T-helper 1 cell treated with Interleukin-12 subunit alpha and Interleukin-12 subunit beta and Interleukin-4 antibody, amounts not matched to agents 30 μg/mL and 1 μg/mL, for 36 hours (primary cell): ENCODE results near the gene OXGR1.

Source experiments
- H3K27ac Mint-ChIP-seq: one replicate; pipeline ENCODE4 v1.8.0; 2021; ENCODE audit warnings: mild to moderate bottlenecking, mixed read lengths
- H3K27me3 Mint-ChIP-seq: one replicate; pipeline ENCODE4 v1.8.0; 2021; ENCODE audit warnings: low read depth, mixed read lengths
- H3K36me3 Mint-ChIP-seq: one replicate; pipeline ENCODE4 v1.8.0; 2021; ENCODE audit warnings: low read depth, mixed read lengths
- H3K4me1 Mint-ChIP-seq: one replicate; pipeline ENCODE4 v1.8.0; 2021; ENCODE audit warnings: low read depth, mixed read lengths
- H3K4me3 Mint-ChIP-seq: one replicate; pipeline ENCODE4 v1.8.0; 2021; ENCODE audit warnings: mild to moderate bottlenecking, moderate library complexity, mixed read lengths
- H3K9me3 Mint-ChIP-seq: one replicate; pipeline ENCODE4 v1.8.0; 2021; ENCODE audit warnings: mixed read lengths

OXGR1 gene

DNA sequence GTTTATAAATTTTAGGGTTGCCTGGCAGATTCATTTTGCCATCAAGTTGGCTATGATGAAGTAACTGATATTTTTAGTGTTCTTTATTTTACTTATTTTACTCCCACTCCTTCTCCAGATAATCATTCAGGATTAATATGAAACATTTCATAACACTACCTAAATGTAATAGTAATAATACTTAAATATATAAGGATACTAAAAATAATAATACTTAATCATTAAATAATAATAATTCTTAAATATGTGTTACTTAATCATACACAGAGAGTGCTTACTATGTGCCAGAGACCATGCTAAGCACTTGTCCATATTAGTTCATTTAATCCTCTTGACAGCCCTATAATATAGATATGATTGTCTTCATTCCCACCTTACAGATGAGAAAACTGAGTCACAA, 23.0 kb upstream of the OXGR1 start:
- Mint-ChIP-seq H3K36me3 (no peaks in the 10 kb centered on the region), H3K4me3 (no peak overlapping the region), H3K27me3 (peaks cover 32% of the 10 kb centered on the region), H3K4me1 (peaks cover 3% of the 10 kb centered on the region), H3K9me3 (no peaks in the 10 kb centered on the region), H3K27ac (no peak overlapping the region)

- Mint-ChIP-seq H3K4me1 (peaks cover 3% of the 10 kb centered on the region), H3K9me3 (no peaks in the 10 kb centered on the region), H3K27me3 (peaks cover 33% of the 10 kb centered on the region), H3K27ac (no peak overlapping the region), H3K4me3 (no peak overlapping the region), H3K36me3 (no peaks in the 10 kb centered on the region)
Measured at GRCh38 chr13:97015661-97016350, 21.5 kb upstream of the OXGR1 start.

- H3K27ac Mint-ChIP-seq, result no peak overlapping the region
- H3K9me3 Mint-ChIP-seq, result no peaks in the 10 kb centered on the region
- no peak overlapping the region for H3K4me3 Mint-ChIP-seq
- peaks cover 3% of the 10 kb centered on the region for H3K4me1 Mint-ChIP-seq
- H3K36me3 Mint-ChIP-seq, result no peaks in the 10 kb centered on the region
- peaks cover 17% of the 10 kb centered on the region for H3K27me3 Mint-ChIP-seq
Measured at GRCh38 chr13:97012251-97013048, 18.2 kb upstream of the OXGR1 start.

GRCh38 chr13:97011446-97012131, 17.3 kb upstream of the OXGR1 start:
- H3K4me3 Mint-ChIP-seq, result no peak overlapping the region
- H3K27ac Mint-ChIP-seq, result no peak overlapping the region
- H3K27me3 Mint-ChIP-seq, result peaks cover 17% of the 10 kb centered on the region
- H3K9me3 Mint-ChIP-seq, result no peaks in the 10 kb centered on the region
- no peaks in the 10 kb centered on the region for H3K36me3 Mint-ChIP-seq
- peaks cover 3% of the 10 kb centered on the region for H3K4me1 Mint-ChIP-seq

DNA sequence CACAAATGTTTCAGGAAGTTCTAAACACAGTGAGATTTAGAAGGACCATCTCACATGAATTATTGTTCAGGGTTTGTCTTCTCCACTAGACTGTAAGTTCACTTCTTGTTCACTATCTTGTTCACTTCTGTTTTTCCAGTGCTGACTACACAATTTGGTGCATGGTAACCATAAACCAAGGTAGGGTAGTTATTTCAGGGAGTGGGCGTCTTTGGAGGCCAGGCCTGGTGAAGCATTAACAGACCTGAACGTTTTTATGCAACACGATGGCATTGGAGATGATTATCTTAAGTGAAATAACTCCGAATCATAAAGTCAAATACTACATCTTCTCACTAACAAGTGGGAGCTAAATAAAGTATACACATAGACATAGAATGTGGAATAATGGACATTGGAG, 14.4 kb upstream of the OXGR1 start:
- H3K36me3 Mint-ChIP-seq, result no peaks in the 10 kb centered on the region
- H3K4me3 Mint-ChIP-seq, result no peak overlapping the region
- no peaks in the 10 kb centered on the region for H3K4me1 Mint-ChIP-seq
- no peak overlapping the region for H3K27ac Mint-ChIP-seq
- no peaks in the 10 kb centered on the region for H3K9me3 Mint-ChIP-seq
- H3K27me3 Mint-ChIP-seq, result peaks cover 4% of the 10 kb centered on the region

DNA sequence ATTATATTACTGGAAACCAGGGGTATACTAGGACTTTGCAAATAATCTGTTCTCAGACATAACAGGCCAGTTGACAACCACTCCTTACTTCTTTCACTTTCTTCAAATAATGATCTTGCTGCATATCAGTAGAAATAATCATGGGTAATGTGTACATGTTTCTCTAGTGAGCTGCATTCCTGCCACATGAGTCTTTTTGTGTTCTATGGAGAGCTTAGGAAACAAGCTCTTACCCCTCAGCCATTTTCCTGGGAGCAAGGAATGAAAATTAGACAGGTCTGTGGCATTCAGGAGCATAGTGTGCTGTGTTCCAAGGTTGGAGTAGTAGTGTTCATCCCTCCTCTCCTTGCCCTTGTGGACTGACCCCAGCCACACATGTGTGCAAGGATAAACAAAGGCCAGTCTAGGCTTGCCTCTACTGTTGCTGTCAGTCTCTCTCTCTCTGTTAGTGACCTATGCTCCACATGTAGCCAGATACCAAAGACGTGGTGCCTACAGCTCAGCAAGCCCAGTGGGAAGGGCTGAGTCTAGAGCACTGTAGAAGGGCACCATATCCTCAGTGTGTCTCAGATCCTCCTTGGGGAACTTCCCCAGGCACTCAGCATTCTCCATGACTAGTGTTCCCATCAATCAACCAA, 11.5 kb upstream of the OXGR1 start:
- no peaks in the 10 kb centered on the region for H3K9me3 Mint-ChIP-seq
- no peak overlapping the region for H3K4me3 Mint-ChIP-seq
- no peaks in the 10 kb centered on the region for H3K36me3 Mint-ChIP-seq
- peaks cover 8% of the 10 kb centered on the region for H3K27me3 Mint-ChIP-seq
- no peaks in the 10 kb centered on the region for H3K4me1 Mint-ChIP-seq
- H3K27ac Mint-ChIP-seq, result no peak overlapping the region

DNA sequence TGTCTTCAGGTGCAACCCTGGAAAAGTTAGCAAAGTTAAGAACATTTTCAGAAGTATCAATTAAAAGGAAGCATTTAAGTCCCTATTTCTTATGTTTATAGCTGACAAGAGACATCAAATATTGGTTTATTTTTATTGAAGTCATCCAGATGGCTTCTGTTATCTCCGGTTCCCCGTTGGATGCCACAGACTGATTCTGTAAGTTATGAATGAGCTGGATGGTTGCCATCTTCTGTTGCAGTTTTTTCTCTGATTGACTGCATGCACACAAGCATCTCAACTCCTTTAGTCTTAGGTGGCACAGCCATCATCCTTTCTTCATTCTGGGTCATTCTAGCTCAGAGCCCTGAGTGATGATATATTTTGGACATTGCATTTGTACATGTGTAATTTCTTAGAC, 10.6 kb upstream of the OXGR1 start:
- H3K27me3 Mint-ChIP-seq, result peaks cover 14% of the 10 kb centered on the region
- H3K4me3 Mint-ChIP-seq, result no peak overlapping the region
- H3K36me3 Mint-ChIP-seq, result no peaks in the 10 kb centered on the region
- no peak overlapping the region for H3K27ac Mint-ChIP-seq
- H3K4me1 Mint-ChIP-seq, result no peaks in the 10 kb centered on the region
- no peaks in the 10 kb centered on the region for H3K9me3 Mint-ChIP-seq

GRCh38 chr13:97004096-97004876, 10.0 kb upstream of the OXGR1 start:
- H3K4me3 Mint-ChIP-seq, result no peak overlapping the region
- H3K9me3 Mint-ChIP-seq, result no peaks in the 10 kb centered on the region
- no peak overlapping the region for H3K27ac Mint-ChIP-seq
- H3K36me3 Mint-ChIP-seq, result no peaks in the 10 kb centered on the region
- peaks cover 14% of the 10 kb centered on the region for H3K27me3 Mint-ChIP-seq
- H3K4me1 Mint-ChIP-seq, result no peaks in the 10 kb centered on the region

- no peak overlapping the region for H3K27ac Mint-ChIP-seq
- H3K4me1 Mint-ChIP-seq, result no peaks in the 10 kb centered on the region
- no peaks in the 10 kb centered on the region for H3K9me3 Mint-ChIP-seq
- H3K27me3 Mint-ChIP-seq, result peaks cover 14% of the 10 kb centered on the region
- no peaks in the 10 kb centered on the region for H3K36me3 Mint-ChIP-seq
- no peak overlapping the region for H3K4me3 Mint-ChIP-seq
Measured at GRCh38 chr13:97003071-97003470, 8.8 kb upstream of the OXGR1 start.

GRCh38 chr13:97002581-97002980, 8.3 kb upstream of the OXGR1 start:
- H3K4me3 Mint-ChIP-seq, result no peak overlapping the region
- no peaks in the 10 kb centered on the region for H3K36me3 Mint-ChIP-seq
- H3K9me3 Mint-ChIP-seq, result no peaks in the 10 kb centered on the region
- H3K27me3 Mint-ChIP-seq, result peaks cover 14% of the 10 kb centered on the region
- no peaks in the 10 kb centered on the region for H3K4me1 Mint-ChIP-seq
- H3K27ac Mint-ChIP-seq, result no peak overlapping the region

DNA sequence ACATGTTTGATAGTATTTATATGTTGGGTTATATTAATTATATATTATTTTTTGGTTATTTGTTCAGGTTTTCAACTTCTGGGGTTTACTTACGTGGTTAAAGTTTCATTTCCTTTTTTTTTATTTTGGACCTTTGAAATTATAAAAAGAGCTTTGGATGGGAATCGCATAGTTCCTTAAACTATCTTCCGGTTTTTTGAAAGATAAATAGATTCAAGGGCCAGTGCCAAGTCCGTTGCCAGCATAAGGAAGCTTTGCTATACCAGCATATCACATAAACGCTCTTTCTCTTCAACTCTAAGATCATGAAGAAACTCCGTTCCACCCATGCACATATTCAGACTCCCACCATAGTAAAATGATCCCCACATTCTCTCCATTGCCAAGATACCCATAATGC, 7.4 kb upstream of the OXGR1 start:
- Mint-ChIP-seq H3K27me3 (peaks cover 14% of the 10 kb centered on the region), H3K4me1 (no peaks in the 10 kb centered on the region), H3K36me3 (no peaks in the 10 kb centered on the region), H3K4me3 (no peak overlapping the region), H3K27ac (no peak overlapping the region), H3K9me3 (no peaks in the 10 kb centered on the region)

GRCh38 chr13:97000295-97000925, 6.1 kb upstream of the OXGR1 start:
- H3K9me3 Mint-ChIP-seq, result no peaks in the 10 kb centered on the region
- H3K4me3 Mint-ChIP-seq, result no peak overlapping the region
- H3K4me1 Mint-ChIP-seq, result no peaks in the 10 kb centered on the region
- no peak overlapping the region for H3K27ac Mint-ChIP-seq
- H3K27me3 Mint-ChIP-seq, result peaks cover 18% of the 10 kb centered on the region
- no peaks in the 10 kb centered on the region for H3K36me3 Mint-ChIP-seq

DNA sequence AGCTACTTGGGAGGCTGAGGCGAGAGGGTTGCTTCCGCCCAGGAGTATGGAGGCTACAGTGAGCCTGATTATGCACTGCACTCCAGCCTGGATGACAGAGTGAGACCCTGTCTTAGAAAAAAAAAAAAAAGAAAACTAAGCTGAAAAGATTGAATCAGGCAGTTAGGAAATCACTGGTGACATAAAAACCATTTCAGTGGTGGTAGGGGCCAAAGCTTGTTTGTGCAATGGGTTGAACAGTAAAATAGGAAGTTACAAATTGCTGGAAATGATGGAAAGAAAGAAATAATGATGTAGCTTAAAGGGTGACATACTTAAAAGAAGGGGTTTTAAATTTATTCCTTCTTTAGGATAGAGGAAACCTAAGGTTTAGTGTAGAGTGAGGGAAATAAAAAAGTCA, 4.8 kb upstream of the OXGR1 start:
- H3K36me3 Mint-ChIP-seq, result peaks cover 2% of the 10 kb centered on the region
- H3K27ac Mint-ChIP-seq, result no peak overlapping the region
- H3K9me3 Mint-ChIP-seq, result no peaks in the 10 kb centered on the region
- H3K4me3 Mint-ChIP-seq, result no peak overlapping the region
- no peaks in the 10 kb centered on the region for H3K4me1 Mint-ChIP-seq
- H3K27me3 Mint-ChIP-seq, result peaks cover 28% of the 10 kb centered on the region

DNA sequence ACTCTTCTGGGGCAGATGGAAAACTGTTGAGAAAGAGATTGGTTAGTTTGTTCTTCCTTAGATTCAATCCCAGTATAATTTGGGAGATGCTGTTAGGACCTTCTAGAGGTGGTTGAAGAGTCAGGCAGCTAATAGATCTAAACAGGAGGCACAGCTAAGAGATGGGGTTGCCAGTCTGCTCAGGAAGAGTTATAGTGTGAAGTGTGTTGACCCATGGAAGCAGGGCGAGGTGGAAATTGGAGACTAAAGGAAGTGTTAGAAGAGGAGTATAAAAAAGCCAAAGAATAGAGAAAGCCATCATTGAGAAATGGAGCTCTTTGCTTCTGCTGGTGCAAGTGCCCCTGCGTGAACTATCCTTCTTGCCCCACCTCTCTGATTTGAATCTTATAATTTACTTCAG, 3.8 kb upstream of the OXGR1 start:
- peaks cover 35% of the 10 kb centered on the region for H3K27me3 Mint-ChIP-seq
- H3K4me3 Mint-ChIP-seq, result no peak overlapping the region
- peaks cover 2% of the 10 kb centered on the region for H3K36me3 Mint-ChIP-seq
- H3K9me3 Mint-ChIP-seq, result no peaks in the 10 kb centered on the region
- H3K27ac Mint-ChIP-seq, result no peak overlapping the region
- no peaks in the 10 kb centered on the region for H3K4me1 Mint-ChIP-seq
